Measurements from ENCODE around the gene CHM.
A peak's percentile ranks its signal among the peaks of the same experiment; 100 is the strongest.
"Not testable (repeated sequence)": the region's sequence is repeated elsewhere in the genome, so short reads cannot be mapped to it uniquely, and the experiment has no call there.

The CHM gene

GRCh38 chrX:86016139-86016538 lies 31.2 kb downstream of the CHM start:
- no peaks in the 10 kb centered on the region for H3K9me3 Mint-ChIP-seq
- no peak for DNase-seq (ENCODE audit: low spot score in 2 of 2)
- no peak for ATAC-seq (replicated peaks; ENCODE audit: extremely low read depth, poor library complexity, severe bottlenecking)
- H3K4me1 Mint-ChIP-seq: peaks cover 44% of the 10 kb centered on the region
- H3K36me3 Mint-ChIP-seq (ENCODE audit: insufficient read depth): peaks cover 3% of the 10 kb centered on the region
- no peak overlapping the region for H3K4me3 Mint-ChIP-seq
- H3K27me3 Mint-ChIP-seq: no peaks in the 10 kb centered on the region
- H3K27ac Mint-ChIP-seq (ENCODE audit: low read depth): peak overlapping the region; percentile 72

- H3K27me3 Mint-ChIP-seq; DNase-seq (ENCODE audit: low spot score in 2 of 2); H3K36me3 Mint-ChIP-seq (ENCODE audit: insufficient read depth); H3K9me3 Mint-ChIP-seq: not testable (repeated sequence)
- Mint-ChIP-seq H3K27ac (ENCODE audit: low read depth) (peak overlapping the region; percentile 72), H3K4me1 (peaks cover 45% of the 10 kb centered on the region), H3K4me3 (peak overlapping the region; percentile 37)
- ATAC-seq (replicated peaks; ENCODE audit: extremely low read depth, poor library complexity, severe bottlenecking): peak; percentile 43
Measured at GRCh38 chrX:86014959-86015358, 32.4 kb downstream of the CHM start.

GRCh38 chrX:86014421-86014820 lies 32.9 kb downstream of the CHM start:
- peaks cover 40% of the 10 kb centered on the region for H3K4me1 Mint-ChIP-seq
- peak overlapping the region; percentile 37 for H3K4me3 Mint-ChIP-seq
- ATAC-seq (replicated peaks; ENCODE audit: extremely low read depth, poor library complexity, severe bottlenecking) (peak; percentile 49), DNase-seq (ENCODE audit: low spot score in 2 of 2) (no peak)
- peak overlapping the region; percentile 72 for H3K27ac Mint-ChIP-seq (ENCODE audit: low read depth)
- H3K36me3 Mint-ChIP-seq (ENCODE audit: insufficient read depth): peaks cover 3% of the 10 kb centered on the region
- H3K9me3 Mint-ChIP-seq: no peaks in the 10 kb centered on the region
- no peaks in the 10 kb centered on the region for H3K27me3 Mint-ChIP-seq

- Mint-ChIP-seq H3K4me3 (no peak overlapping the region), H3K9me3 (no peaks in the 10 kb centered on the region), H3K36me3 (ENCODE audit: insufficient read depth) (peaks cover 3% of the 10 kb centered on the region), H3K27me3 (no peaks in the 10 kb centered on the region), H3K4me1 (peaks cover 35% of the 10 kb centered on the region), H3K27ac (ENCODE audit: low read depth) (peak overlapping the region; percentile 72)
- DNase-seq (ENCODE audit: low spot score in 2 of 2): no peak
- ATAC-seq (replicated peaks; ENCODE audit: extremely low read depth, poor library complexity, severe bottlenecking): no peak
Measured at GRCh38 chrX:86013792-86014191, 33.6 kb downstream of the CHM start.

- no peak overlapping the region for H3K27ac Mint-ChIP-seq (ENCODE audit: low read depth)
- ATAC-seq (replicated peaks; ENCODE audit: extremely low read depth, poor library complexity, severe bottlenecking) (no peak), DNase-seq (ENCODE audit: low spot score in 2 of 2) (no peak)
- H3K27me3 Mint-ChIP-seq: no peaks in the 10 kb centered on the region
- peaks cover 35% of the 10 kb centered on the region for H3K4me1 Mint-ChIP-seq
- no peaks in the 10 kb centered on the region for H3K9me3 Mint-ChIP-seq
- H3K4me3 Mint-ChIP-seq: no peak overlapping the region
- H3K36me3 Mint-ChIP-seq (ENCODE audit: insufficient read depth): peaks cover 2% of the 10 kb centered on the region
Measured at GRCh38 chrX:86012188-86012587, 35.2 kb downstream of the CHM start.

GRCh38 chrX:86009803-86010202 lies 37.6 kb downstream of the CHM start:
- not testable (repeated sequence) for H3K27me3 Mint-ChIP-seq; H3K9me3 Mint-ChIP-seq; H3K4me3 Mint-ChIP-seq; ATAC-seq (replicated peaks; ENCODE audit: extremely low read depth, poor library complexity, severe bottlenecking); DNase-seq (ENCODE audit: low spot score in 2 of 2); H3K27ac Mint-ChIP-seq (ENCODE audit: low read depth); H3K36me3 Mint-ChIP-seq (ENCODE audit: insufficient read depth)
- peaks cover 37% of the 10 kb centered on the region for H3K4me1 Mint-ChIP-seq

GRCh38 chrX:86007891-86008290 lies 39.5 kb downstream of the CHM start:
- not testable (repeated sequence) for ATAC-seq (replicated peaks; ENCODE audit: extremely low read depth, poor library complexity, severe bottlenecking); H3K36me3 Mint-ChIP-seq (ENCODE audit: insufficient read depth); H3K27ac Mint-ChIP-seq (ENCODE audit: low read depth); H3K9me3 Mint-ChIP-seq; H3K27me3 Mint-ChIP-seq; H3K4me3 Mint-ChIP-seq; DNase-seq (ENCODE audit: low spot score in 2 of 2)
- H3K4me1 Mint-ChIP-seq: peaks cover 42% of the 10 kb centered on the region

GRCh38 chrX:86002076-86002896 lies 45.1 kb downstream of the CHM start:
- no peak overlapping the region for H3K4me3 Mint-ChIP-seq
- no peak for ATAC-seq (replicated peaks; ENCODE audit: extremely low read depth, poor library complexity, severe bottlenecking)

GRCh38 chrX:85998954-85999353 lies 48.4 kb downstream of the CHM start:
- Mint-ChIP-seq H3K9me3 (no peaks in the 10 kb centered on the region), H3K4me3 (no peak overlapping the region), H3K36me3 (ENCODE audit: insufficient read depth) (no peaks in the 10 kb centered on the region), H3K4me1 (peaks cover 38% of the 10 kb centered on the region), H3K27ac (ENCODE audit: low read depth) (no peak overlapping the region), H3K27me3 (no peaks in the 10 kb centered on the region)
- DNase-seq (ENCODE audit: low spot score in 2 of 2) (no peak), ATAC-seq (replicated peaks; ENCODE audit: extremely low read depth, poor library complexity, severe bottlenecking) (no peak)

More at GRCh38 chrX:86002076-86002896, 45.1 kb downstream of the CHM start:
- Mint-ChIP-seq H3K27ac (ENCODE audit: low read depth) (no peak overlapping the region), H3K36me3 (ENCODE audit: insufficient read depth) (no peaks in the 10 kb centered on the region), H3K9me3 (no peaks in the 10 kb centered on the region), H3K4me1 (peaks cover 48% of the 10 kb centered on the region), H3K27me3 (no peaks in the 10 kb centered on the region)
- DNase-seq (ENCODE audit: low spot score in 2 of 2): no peak

GRCh38 chrX:85996555-85996954 lies 50.8 kb downstream of the CHM start:
- no peak for ATAC-seq (replicated peaks; ENCODE audit: extremely low read depth, poor library complexity, severe bottlenecking)
- Mint-ChIP-seq H3K27me3 (no peaks in the 10 kb centered on the region), H3K36me3 (ENCODE audit: insufficient read depth) (no peaks in the 10 kb centered on the region), H3K9me3 (no peaks in the 10 kb centered on the region), H3K4me1 (peaks cover 26% of the 10 kb centered on the region), H3K4me3 (no peak overlapping the region), H3K27ac (ENCODE audit: low read depth) (no peak overlapping the region)
- no peak for DNase-seq (ENCODE audit: low spot score in 2 of 2)

- DNase-seq (ENCODE audit: low spot score in 2 of 2) (no peak), ATAC-seq (replicated peaks; ENCODE audit: extremely low read depth, poor library complexity, severe bottlenecking) (no peak)
- Mint-ChIP-seq H3K27me3 (no peaks in the 10 kb centered on the region), H3K4me3 (no peak overlapping the region), H3K36me3 (ENCODE audit: insufficient read depth) (no peaks in the 10 kb centered on the region), H3K9me3 (no peaks in the 10 kb centered on the region), H3K27ac (ENCODE audit: low read depth) (no peak overlapping the region), H3K4me1 (peaks cover 20% of the 10 kb centered on the region)
Measured at GRCh38 chrX:85995641-85996040, 51.7 kb downstream of the CHM start.

GRCh38 chrX:85994797-85995196 lies 52.6 kb downstream of the CHM start:
- Mint-ChIP-seq H3K27me3 (no peaks in the 10 kb centered on the region), H3K4me3 (no peak overlapping the region), H3K27ac (ENCODE audit: low read depth) (no peak overlapping the region), H3K36me3 (ENCODE audit: insufficient read depth) (no peaks in the 10 kb centered on the region), H3K9me3 (peaks cover 5% of the 10 kb centered on the region), H3K4me1 (peaks cover 17% of the 10 kb centered on the region)
- ATAC-seq (replicated peaks; ENCODE audit: extremely low read depth, poor library complexity, severe bottlenecking) (no peak), DNase-seq (ENCODE audit: low spot score in 2 of 2) (no peak)

GRCh38 chrX:85994228-85994627 lies 53.1 kb downstream of the CHM start:
- Mint-ChIP-seq H3K27ac (ENCODE audit: low read depth) (no peak overlapping the region), H3K4me1 (peaks cover 17% of the 10 kb centered on the region), H3K36me3 (ENCODE audit: insufficient read depth) (no peaks in the 10 kb centered on the region), H3K27me3 (no peaks in the 10 kb centered on the region), H3K9me3 (peaks cover 5% of the 10 kb centered on the region), H3K4me3 (no peak overlapping the region)
- ATAC-seq (replicated peaks; ENCODE audit: extremely low read depth, poor library complexity, severe bottlenecking) (no peak), DNase-seq (ENCODE audit: low spot score in 2 of 2) (no peak)
